ENCODE results near the gene ADGRE2. TPM values are rescaled to one million over a fixed set of nuclear protein-coding genes. Genes with fewer than 3 reads are reported as not detected.
A peak's percentile ranks its signal among the peaks of the same experiment; 100 is the strongest.
"Not testable (repeated sequence)": the region's sequence is repeated elsewhere in the genome, so short reads cannot be mapped to it uniquely, and the experiment has no call there.

The ADGRE2 gene
- polyA plus RNA-seq, 3 donors from 2014 or later = 0.17 to 0.32 TPM; not detected in 1

DNA sequence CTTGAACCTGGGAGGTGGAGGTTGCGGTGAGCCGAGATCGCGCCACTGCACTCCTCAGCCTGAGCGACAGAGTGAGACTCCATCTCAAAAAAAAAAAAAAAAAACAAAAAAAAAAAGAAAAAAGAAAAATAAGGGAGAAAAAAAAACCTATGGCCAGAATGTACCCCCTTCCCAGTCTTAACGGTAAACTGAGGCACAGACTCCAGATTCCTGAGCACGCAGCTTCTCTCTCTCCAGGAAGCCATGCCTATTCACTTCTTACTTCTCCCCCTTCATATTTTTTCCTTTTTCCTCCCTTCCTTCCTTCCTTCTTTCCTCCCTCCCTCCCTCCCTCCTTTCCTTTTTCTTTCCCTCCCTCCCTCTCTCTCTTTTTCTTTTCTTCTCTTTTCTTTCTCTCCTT is 5.4 kb downstream of the ADGRE2 start:
- Mint-ChIP-seq H3K27me3 (ENCODE audit: low read depth in 3 of 3) (peaks cover 7 to 15% (median 14%) of the 10 kb centered on the region in 3 donors), H3K4me1 (peaks cover 6 to 10% of the 10 kb centered on the region in 2 donors), H3K36me3 (no peaks in the 10 kb centered on the region), H3K4me3 (no peak overlapping the region), H3K9me3 (no peaks in the 10 kb centered on the region), H3K27ac (no peak overlapping the region)
- DNase-seq = no peak

DNA sequence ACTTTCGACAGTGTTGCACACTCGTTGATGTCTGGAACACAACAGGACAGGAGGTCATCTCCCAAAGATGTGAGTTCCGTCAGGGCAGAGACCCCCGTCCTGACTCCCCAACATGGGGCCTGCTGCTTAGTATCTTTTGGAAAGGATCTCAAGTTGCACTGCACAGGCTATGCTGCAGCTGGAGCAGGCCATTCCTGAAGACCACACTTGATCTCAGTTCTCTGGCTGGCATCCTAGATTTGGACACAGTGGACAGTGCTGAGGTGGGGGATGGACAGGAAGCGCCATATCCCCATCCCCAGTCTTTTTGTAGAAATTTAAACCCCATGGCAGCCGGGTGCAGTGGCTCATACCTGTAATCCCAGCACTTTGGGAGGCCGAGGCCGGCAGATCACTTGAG is 5.9 kb downstream of the ADGRE2 start:
- peaks cover 4 to 10% (median 10%) of the 10 kb centered on the region in 3 donors for H3K27me3 Mint-ChIP-seq (ENCODE audit: low read depth in 3 of 3)
- H3K9me3 Mint-ChIP-seq = no peaks in the 10 kb centered on the region
- no peaks in the 10 kb centered on the region for H3K36me3 Mint-ChIP-seq
- no peak overlapping the region for H3K27ac Mint-ChIP-seq
- no peak overlapping the region for H3K4me3 Mint-ChIP-seq
- DNase-seq = no peak
- H3K4me1 Mint-ChIP-seq = peaks cover 6 to 7% of the 10 kb centered on the region in 2 donors

DNA sequence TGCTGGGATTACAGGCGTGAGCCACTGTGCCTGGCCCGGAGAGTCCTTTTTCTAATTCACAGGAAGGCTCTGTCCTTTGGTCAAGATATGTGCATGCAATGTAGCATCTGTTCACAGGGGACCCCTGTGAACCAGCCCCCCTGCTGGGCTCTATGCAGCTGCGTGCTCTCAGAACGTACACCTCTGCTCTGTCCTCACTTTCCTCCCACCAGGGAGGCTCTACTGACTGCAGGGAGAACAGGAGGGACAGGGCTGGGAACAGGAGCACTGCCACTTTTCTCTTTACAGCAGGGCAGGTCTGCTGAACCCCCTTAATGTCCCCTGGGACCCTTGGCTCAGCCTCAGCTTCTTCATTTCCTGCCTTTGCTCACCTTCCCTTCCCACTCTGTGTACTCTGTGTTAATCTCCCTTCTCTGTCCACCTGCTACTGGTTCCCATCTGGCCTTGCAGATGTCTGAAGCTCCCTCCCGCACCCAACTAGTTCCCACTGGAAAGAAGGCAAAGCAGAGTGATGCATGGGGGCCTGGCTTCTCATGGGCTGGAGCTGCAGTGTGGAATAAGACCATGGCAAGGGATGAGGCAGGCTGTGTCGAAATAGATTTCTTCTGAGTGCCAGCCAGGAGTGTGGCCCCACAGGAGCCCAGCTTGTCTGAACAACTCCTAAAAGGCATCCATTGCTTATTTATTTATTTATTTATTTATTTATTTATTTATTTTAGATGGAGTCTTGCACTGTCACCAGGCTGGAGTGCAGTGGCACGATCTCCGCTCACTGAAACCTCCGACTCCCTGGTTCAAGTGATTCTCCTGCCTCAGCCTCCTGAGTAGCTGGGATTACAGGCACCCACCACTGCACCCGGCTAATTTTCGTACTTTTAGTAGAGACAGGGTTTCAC is 7.2 kb downstream of the ADGRE2 start:
- DNase-seq = no peak
- no peaks in the 10 kb centered on the region for H3K36me3 Mint-ChIP-seq
- no peaks in the 10 kb centered on the region for H3K9me3 Mint-ChIP-seq
- H3K4me3 Mint-ChIP-seq = no peak overlapping the region
- peaks cover 4 to 5% of the 10 kb centered on the region in 2 donors for H3K4me1 Mint-ChIP-seq
- H3K27ac Mint-ChIP-seq = no peak overlapping the region
- peaks cover 2 to 9% (median 3%) of the 10 kb centered on the region in 3 donors for H3K27me3 Mint-ChIP-seq (ENCODE audit: low read depth in 3 of 3)

DNA sequence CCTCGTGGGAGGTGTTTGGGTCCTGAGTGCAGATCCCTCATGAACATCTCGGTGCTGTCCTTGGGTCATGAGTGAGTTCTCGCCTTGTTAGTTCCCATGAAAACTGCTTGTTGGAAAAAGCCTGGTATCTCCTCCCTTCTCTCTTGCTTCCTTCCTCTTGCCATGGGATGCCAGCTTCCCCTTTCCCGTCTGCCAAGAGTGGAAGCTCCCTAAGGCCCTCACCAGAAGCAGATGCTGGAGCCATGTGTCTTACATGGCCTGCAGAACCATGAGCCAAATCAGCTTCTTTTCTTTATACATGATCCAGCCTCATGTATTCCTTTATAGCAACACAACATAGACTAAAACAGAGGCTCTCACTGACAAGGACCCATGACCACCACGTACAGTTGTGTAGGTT is 8.2 kb downstream of the ADGRE2 start:
- H3K27me3 Mint-ChIP-seq (ENCODE audit: low read depth in 3 of 3) = peaks cover 0 to 5% (median 2%) of the 10 kb centered on the region in 3 donors
- no peak overlapping the region for H3K4me3 Mint-ChIP-seq
- no peaks in the 10 kb centered on the region for H3K36me3 Mint-ChIP-seq
- no peak overlapping the region for H3K27ac Mint-ChIP-seq
- no peak for DNase-seq
- no peaks in the 10 kb centered on the region for H3K4me1 Mint-ChIP-seq
- H3K9me3 Mint-ChIP-seq = no peaks in the 10 kb centered on the region

DNA sequence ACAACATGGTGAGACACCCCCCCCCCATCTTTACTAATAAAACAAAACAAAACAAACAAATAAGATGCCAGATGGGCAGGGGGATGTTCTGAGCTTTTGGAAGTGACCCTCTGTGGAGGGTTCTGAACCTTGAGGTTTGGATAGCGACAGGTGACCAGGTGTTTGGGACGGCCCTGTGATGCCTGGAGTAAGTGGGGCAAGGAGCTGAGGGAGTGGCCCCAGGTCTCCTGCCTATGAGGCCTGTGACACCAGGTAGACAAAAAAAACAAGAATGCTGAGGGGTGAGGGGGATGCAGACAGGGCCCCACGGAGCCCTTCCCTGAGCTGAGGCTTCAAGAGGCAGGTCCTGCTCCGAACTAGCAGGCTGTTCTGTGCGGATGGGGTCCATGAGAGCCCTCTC is 9.2 kb downstream of the ADGRE2 start:
- H3K36me3 Mint-ChIP-seq = no peaks in the 10 kb centered on the region
- DNase-seq = no peak
- no peak overlapping the region for H3K27ac Mint-ChIP-seq
- no peak overlapping the region for H3K4me3 Mint-ChIP-seq
- peaks cover 0 to 3% (median 2%) of the 10 kb centered on the region in 3 donors for H3K27me3 Mint-ChIP-seq (ENCODE audit: low read depth in 3 of 3)
- no peaks in the 10 kb centered on the region for H3K4me1 Mint-ChIP-seq
- H3K9me3 Mint-ChIP-seq = no peaks in the 10 kb centered on the region

DNA sequence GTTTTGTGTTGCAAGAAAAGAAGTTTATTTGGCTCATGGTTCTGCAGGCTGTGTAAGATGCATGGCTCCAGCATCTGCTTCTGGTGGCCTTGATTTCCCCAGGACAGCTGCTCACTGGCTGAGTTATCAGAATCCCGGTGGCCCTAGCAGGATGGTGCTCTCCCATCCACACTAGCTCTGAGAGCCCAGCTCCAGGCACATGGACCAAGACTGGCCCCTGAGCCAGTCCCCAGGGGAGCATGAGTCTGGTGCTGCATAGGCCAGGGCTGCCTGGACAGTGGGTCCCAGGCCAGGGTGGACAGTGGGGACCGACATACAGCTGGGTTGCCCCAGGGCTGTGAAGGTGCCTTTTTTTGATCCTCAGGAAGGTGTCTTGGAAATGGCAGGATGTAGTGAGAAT is 10.4 kb downstream of the ADGRE2 start:
- Mint-ChIP-seq H3K27ac (no peak overlapping the region), H3K4me1 (no peaks in the 10 kb centered on the region), H3K36me3 (no peaks in the 10 kb centered on the region), H3K27me3 (ENCODE audit: low read depth in 3 of 3) (peaks cover 0 to 5% (median 4%) of the 10 kb centered on the region in 3 donors), H3K9me3 (no peaks in the 10 kb centered on the region), H3K4me3 (no peak overlapping the region)
- DNase-seq = no peak

DNA sequence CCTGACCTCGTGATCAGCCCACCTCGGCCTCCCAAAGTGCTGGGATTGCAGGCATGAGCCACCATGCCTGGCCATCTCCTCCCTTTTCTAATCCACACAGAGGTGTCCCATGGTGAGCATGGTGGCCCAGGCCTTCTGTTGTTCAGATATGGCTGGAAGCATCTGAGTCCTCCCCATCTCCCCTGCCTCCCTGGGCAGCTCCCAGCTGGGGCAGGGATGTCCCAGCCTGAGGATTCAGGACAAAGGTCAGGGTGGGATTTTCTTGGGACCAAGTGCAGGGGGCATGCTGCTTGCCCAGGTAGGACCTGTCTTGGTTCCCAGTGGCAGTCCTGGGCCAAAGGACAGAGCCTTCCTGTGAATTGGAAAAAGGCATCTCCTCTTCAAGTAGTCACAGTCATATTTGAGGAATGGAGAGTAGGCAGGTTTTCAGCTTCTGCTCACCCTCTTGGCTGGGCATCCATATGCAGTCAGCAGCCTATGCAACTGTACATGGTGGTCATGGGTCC is 10.8 kb downstream of the ADGRE2 start:
- Mint-ChIP-seq H3K27ac (no peak overlapping the region), H3K4me1 (no peaks in the 10 kb centered on the region), H3K27me3 (ENCODE audit: low read depth in 3 of 3) (peaks cover 0 to 5% (median 4%) of the 10 kb centered on the region in 3 donors), H3K9me3 (no peaks in the 10 kb centered on the region), H3K4me3 (no peak overlapping the region), H3K36me3 (no peaks in the 10 kb centered on the region)
- no peak for DNase-seq

DNA sequence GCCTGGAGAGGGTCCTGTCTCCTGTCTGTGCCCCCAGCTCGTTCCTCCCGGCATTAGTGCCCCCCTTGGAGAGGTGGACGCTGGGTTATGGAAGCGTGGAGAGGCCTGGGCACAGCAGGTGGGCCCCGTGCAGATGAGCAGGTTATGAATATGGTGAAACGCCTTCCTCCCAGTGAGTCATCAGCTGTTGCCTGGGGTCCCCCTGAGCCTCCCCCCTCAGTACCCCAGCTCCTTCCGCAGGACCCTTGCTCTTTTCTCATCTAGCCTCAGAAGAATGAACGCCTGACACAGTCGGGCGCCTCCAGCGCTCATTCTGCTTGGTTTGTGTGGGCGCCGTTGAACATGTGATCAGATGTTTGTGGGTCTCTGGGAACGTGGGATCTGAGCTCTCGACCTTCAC is 12.5 kb downstream of the ADGRE2 start:
- not testable (repeated sequence) for H3K4me1 Mint-ChIP-seq; H3K36me3 Mint-ChIP-seq; H3K27ac Mint-ChIP-seq; H3K27me3 Mint-ChIP-seq (ENCODE audit: low read depth in 3 of 3); H3K4me3 Mint-ChIP-seq; DNase-seq; H3K9me3 Mint-ChIP-seq

DNA sequence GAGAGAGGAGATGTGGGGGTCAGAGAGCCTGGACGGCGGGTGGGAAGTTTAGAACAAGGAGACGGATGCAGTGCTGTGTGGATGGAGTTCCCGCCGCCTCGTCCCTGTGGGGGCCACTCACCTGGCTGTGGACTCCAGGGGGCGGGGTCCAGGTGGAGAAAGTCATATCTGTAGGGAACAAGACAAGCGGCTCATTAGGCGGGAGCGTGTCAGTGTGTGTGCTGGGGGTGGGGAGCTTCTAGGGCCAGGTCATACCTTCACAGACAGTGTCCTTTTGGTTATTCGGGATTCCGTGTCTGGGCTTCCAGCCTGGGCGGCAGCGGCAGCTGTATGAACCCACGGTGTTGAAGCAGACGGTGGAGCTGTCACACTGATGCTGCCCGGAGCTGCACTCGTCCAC is 13.0 kb downstream of the ADGRE2 start:
- H3K4me3 Mint-ChIP-seq; H3K36me3 Mint-ChIP-seq; H3K27me3 Mint-ChIP-seq (ENCODE audit: low read depth in 3 of 3); DNase-seq; H3K9me3 Mint-ChIP-seq; H3K4me1 Mint-ChIP-seq: not testable (repeated sequence)
- H3K27ac Mint-ChIP-seq = peak overlapping the region in 2 of 6 donors; percentile 34 to 35

DNA sequence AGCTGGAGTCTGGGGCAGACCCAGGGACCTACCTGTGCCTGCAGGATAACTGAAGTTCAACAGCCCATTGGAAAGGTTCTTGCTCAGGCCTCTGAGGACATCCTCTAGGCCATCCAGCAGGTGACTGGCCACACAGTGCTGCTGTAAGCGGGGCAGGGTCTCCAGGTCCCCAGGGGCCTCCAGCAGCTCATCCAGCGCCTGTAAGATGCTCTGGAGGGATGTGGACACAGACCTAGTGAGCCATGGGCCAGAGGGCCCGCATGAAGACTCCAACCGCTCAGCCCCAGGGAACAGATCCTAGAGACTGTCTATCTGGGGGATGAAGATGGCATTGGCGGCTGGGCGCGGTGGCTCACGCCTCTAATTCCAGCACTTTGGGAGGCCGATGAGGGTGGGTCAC is 14.0 kb downstream of the ADGRE2 start:
- no peaks in the 10 kb centered on the region for H3K9me3 Mint-ChIP-seq
- peaks cover 0 to 4% (median 2%) of the 10 kb centered on the region in 3 donors for H3K27me3 Mint-ChIP-seq (ENCODE audit: low read depth in 3 of 3)
- no peak for DNase-seq
- H3K4me1 Mint-ChIP-seq = no peaks in the 10 kb centered on the region
- no peak overlapping the region for H3K27ac Mint-ChIP-seq
- H3K36me3 Mint-ChIP-seq = no peaks in the 10 kb centered on the region
- no peak overlapping the region for H3K4me3 Mint-ChIP-seq

DNA sequence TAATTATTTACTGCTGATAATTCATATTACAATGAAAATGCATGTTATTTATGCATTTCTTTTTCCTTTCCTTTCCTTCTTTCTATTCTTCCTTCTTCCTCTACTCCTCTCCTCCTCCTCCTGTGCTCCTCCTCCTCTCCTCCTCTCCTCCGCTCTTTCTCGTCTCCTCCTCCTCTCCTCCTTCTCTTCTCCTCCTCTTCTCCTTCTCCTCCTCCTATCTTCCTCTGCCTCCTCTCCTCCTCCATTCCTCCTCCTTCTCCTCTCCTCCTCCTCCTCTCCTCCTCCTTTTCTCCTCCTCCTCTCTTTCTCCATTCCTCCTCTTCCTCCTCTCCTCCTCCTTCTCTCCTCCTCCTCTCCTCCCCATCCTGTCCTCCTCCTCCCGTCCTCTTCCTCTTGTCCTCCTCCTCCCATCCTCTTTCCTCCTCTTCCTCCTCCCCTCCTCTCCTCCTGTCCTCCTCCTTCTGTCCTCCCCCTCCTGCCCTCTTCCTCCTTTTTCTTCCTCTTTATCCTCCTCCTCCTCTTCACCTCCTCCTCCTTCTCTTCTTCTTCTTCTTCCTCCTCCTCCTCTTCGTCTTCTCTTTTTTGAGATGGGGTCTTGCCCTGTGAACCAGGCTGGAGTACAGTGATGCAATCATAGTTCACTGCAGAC is 14.7 kb downstream of the ADGRE2 start:
- Mint-ChIP-seq H3K36me3 (no peaks in the 10 kb centered on the region), H3K27ac (no peak overlapping the region), H3K27me3 (ENCODE audit: low read depth in 3 of 3) (peaks cover 0 to 4% (median 2%) of the 10 kb centered on the region in 3 donors), H3K9me3 (no peaks in the 10 kb centered on the region), H3K4me3 (no peak overlapping the region), H3K4me1 (no peaks in the 10 kb centered on the region)
- DNase-seq = no peak

DNA sequence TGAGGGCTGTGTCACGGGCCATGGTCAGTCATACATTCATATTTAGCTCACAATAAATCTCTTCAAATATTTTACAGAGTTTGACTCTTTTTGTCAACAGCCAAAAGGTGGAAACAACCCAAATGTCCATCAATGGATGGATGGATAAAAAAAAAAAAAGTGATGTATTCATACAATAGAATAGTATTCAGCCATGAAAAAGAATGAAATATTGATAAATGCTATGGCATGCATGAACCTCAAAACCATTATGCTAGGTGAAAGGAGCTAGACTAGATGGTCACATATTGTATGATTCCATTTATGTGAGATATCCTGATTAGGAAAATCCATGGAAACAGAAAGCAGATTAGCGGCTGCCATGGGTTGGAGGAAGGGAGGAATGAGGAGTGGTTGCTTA is 16.2 kb downstream of the ADGRE2 start:
- Mint-ChIP-seq H3K4me3 (no peak overlapping the region), H3K27me3 (ENCODE audit: low read depth in 3 of 3) (peaks cover 0 to 4% (median 2%) of the 10 kb centered on the region in 3 donors), H3K9me3 (no peaks in the 10 kb centered on the region), H3K36me3 (no peaks in the 10 kb centered on the region), H3K4me1 (no peaks in the 10 kb centered on the region), H3K27ac (no peak overlapping the region)
- no peak for DNase-seq

DNA sequence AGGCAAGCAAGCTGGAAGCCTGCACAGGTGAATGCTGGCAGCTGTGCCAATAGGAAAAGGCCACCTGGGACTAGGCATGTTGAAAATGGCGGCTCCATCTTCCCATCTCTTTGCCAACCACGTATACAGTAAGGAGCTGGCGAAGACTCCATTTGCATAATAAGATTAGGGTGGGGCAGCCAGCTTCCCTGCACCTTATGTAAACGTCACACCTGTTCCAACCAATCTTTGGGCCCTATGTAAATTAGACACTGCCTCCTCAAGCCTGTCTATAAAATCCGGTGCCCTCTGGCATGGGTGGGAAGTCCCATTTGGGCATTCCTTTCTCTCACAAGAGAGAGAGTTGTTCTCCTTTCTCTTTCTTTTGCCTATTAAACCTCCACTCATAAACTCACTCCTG is 16.8 kb downstream of the ADGRE2 start:
- no peaks in the 10 kb centered on the region for H3K36me3 Mint-ChIP-seq
- no peak overlapping the region for H3K27ac Mint-ChIP-seq
- no peak overlapping the region for H3K4me3 Mint-ChIP-seq
- DNase-seq = no peak
- no peaks in the 10 kb centered on the region for H3K9me3 Mint-ChIP-seq
- H3K4me1 Mint-ChIP-seq = no peaks in the 10 kb centered on the region
- peaks cover 0 to 4% (median 2%) of the 10 kb centered on the region in 3 donors for H3K27me3 Mint-ChIP-seq (ENCODE audit: low read depth in 3 of 3)

DNA sequence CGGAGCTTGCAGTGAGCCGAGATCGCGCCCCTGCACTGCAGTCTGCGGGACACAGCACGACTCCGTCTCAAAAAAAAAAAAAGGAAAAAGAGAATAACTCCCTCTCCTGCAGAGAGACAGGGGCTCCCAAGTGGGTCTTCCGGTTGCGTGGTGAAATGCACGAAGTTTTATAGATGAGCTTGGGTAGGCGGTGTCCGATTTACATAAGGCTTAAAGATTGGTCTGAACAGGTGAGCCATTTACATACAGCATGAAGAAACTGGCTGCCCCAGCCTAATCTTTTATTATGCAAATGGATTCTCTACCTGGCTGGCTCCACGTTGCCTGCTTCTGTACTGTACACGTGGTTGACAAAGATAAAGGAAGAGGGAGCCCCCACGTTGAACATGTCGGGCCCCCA is 19.5 kb downstream of the ADGRE2 start:
- peaks cover 2% of the 10 kb centered on the region in 3 donors for H3K27me3 Mint-ChIP-seq (ENCODE audit: low read depth in 3 of 3)
- no peaks in the 10 kb centered on the region for H3K36me3 Mint-ChIP-seq
- H3K9me3 Mint-ChIP-seq = no peaks in the 10 kb centered on the region
- DNase-seq = no peak
- no peak overlapping the region for H3K27ac Mint-ChIP-seq
- no peak overlapping the region for H3K4me3 Mint-ChIP-seq
- no peaks in the 10 kb centered on the region for H3K4me1 Mint-ChIP-seq

Measured in immature natural killer cell (primary cell).